Activated CD4-positive, alpha-beta T cell treated with anti-CD3 and anti-CD28 coated beads, Interleukin-2, amount 50 U/mL, for 16 hours (primary cell): ENCODE data around the gene SCN4A.
"Not testable (repeated sequence)": the region's sequence is repeated elsewhere in the genome, so short reads cannot be mapped to it uniquely, and the experiment has no call there.

Source experiments
- DNase-seq: peaks from one replicate; pipeline ENCODE4 v3.0.0-alpha.2; 2020

SCN4A gene

DNA sequence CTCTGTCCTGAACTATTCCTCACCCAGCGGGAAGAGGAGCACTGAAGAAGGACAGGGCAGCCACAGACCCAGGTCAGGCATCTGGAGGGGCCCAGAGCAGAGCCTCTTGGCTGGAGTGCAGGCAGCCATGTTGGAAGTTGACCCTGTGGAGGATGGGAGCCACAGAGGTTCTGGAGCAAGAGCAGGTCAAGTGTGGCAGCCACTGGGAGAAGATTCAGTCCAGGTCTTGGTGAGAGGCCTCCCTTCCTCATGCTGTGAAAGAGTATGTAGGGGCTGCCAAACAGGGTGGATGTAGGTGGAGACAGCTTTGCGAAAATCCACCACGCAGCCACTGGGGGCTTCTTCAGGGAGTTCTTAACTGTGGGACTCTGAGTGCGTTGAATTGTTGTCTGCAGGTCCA lies 40.0 kb downstream of the SCN4A start:
- no peak for DNase-seq

DNA sequence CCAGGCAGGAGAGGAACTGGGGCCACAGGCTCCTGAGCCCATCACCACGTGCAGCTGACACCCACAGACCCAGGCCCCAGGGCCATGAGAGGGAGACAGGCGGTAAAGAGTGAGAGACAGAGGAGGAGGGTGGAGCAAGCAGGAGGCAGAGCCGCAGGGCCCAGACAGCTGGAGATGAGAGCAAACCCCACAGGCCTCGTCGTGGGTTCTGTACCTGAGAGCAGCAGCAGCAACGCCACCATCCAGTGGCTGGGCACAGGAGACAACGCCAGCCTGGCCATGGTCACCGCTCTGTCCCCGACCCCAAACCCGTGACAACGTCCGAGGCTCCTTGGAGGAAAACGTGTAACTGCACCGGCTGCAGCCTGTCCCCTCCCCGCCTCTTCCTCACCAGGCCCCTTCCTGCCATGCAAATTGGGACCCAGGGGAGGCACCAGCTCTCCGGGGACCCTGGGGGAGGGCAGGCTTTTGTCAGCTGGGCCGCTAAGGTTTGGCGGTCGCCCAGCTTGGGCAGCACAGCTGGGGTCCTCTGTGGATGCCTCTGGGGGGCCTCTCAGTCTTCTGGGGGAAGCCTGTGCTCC lies 40.6 kb downstream of the SCN4A start, which contains the start of gene CD79B:
TSS of gene CD79B (minus strand) at position 351 of the 581 bp plus-strand sequence. CDS start at position 281, 70 bp downstream.
- peak; percentile 40 for DNase-seq

- peak; percentile 58 for DNase-seq
These were observed 41.7 kb downstream of the SCN4A start for GRCh38 chr17:63930951-63931575.

DNA sequence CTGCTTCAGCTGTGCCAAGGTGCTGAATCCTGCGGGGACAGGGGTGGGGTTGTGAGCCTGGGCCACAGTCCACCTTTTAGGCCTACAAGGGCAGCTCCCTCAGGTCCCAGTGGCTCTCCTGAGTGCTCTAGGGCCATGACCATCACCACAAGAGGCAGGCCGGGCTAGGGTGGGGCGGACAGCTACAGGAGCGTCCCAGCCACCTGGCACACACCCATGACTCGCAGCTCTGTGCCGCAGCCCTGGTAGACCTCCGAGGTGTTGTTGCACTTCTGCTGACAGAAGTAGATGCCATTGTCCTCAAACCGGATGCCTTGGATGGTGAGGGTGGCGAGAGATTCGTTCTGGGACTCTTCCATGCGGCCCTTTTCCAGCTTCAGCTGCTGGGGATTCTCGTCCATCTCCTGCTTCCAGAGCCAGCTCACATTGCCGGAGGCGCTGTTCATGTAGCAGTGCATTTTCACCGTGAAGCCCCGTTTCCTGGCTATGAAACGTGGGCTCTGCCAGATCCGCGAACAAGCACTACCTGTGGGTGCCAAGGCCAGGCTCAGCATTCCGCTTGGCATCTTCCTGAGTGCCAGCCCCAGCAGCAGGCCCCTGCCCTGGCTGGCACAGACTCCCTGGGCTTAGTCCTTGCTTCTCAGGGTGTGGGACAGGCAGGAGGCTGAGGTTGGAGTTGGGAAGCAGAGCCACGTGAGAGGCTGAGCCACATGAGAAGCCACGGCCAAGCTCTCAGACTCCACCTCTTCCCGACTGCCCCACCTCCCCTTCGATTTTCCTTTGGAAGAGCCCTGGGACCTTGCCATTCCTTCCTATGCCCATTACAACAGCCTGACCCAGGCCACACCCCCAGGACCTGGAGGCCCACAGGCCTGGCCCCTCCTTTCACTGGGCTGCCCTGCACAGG lies 42.6 kb downstream of the SCN4A start:
- DNase-seq = no peak

DNA sequence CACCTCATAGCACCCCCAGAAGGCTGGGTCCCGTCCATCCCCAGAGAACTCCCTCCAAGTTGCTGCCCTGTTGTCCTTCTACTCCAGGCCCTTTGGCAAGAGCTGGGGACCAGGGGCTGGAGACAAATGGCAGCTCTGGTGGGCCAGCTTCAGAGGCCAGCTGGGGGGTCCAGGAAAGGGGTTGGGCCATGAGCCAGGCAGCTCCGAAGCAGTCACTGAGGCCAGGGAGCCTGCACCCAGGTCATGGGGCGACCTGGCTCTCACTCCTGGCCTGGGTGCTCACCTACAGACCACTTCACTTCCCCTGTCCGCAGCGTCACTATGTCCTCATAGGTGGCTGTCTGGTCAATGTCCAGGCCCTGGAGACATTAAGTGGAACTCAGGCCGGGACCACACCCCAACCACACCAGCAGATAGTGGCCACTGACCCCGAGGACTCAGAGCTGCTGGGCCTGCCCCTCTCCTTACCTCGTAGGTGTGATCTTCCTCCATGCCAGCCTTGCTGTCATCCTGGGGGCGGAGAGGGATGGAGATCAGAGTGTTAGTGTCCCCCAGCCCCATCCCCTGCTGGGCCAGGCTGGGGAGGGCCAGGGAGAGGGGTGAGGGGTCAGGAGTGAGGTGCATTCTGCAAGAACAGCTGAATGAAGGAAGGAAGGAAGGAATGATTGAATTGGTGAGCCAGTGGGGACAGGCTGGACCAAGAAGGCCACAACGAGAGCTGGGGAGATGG lies 43.6 kb downstream of the SCN4A start:
- no peak for DNase-seq

DNA sequence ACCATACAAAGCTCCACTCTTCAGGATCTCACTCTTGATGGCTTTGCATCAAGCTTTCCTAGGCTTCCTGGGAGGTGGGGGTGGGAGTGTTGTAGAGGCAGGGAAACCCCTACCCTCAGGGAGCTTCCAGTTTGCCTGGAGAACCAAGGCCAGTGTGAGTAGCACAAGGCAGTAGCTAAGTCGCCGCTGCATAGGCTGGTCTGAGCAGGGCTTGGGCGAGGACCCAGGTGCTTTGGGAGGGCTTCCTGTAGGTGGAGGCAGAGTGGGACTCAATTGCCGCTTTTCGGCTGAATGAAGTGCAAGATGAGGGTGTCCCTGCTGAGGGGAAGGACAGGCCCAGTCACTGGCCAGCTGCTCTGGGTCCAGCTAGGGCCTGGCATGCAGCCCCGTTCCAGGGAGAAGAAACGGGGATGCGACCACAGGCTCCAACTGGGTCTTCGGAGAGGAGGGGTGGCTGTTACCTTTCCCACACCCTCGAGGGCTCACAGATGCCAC lies 44.5 kb downstream of the SCN4A start:
- no peak for DNase-seq

DNA sequence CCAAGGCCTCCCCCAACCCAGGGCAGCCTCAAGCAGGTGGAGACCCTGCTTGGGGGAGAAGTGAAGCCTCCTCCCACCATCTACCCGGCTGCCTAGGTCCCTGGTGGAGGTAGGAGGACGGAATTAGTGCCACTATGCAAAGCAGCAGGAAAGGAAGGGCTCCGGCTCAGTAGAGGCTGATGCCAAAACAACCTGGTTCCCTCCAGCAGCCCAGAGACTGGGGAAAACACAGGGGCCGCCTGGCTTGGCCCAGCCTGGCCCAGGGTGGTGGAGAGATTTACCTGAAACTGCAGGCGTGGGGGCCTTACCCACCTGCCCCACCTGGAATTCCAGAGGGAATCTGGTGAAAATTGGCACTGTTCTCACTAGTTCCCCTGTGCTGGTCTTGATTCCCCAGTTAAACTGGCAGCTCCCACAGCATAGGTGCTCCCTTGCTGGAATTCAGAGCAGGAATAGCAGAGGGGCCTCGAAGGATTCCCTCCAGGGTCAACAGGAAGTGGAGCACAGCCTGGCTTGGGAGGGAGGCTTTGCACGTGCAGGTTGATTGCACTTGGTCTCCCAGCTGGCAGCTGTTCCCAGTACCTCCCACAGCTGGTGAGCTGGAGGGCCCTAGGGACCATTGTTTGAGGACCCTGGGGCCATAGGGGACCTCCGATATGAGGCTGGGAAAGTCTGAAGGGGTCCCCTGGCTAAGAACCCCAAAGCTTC lies 45.1 kb downstream of the SCN4A start:
- DNase-seq = no peak

- no peak for DNase-seq
These were observed 46.6 kb downstream of the SCN4A start for GRCh38 chr17:63926164-63926563.

GRCh38 chr17:63925615-63926014 lies 47.1 kb downstream of the SCN4A start:
- no peak for DNase-seq

GRCh38 chr17:63922402-63922801 lies 50.3 kb downstream of the SCN4A start:
- not testable (repeated sequence) for DNase-seq

DNA sequence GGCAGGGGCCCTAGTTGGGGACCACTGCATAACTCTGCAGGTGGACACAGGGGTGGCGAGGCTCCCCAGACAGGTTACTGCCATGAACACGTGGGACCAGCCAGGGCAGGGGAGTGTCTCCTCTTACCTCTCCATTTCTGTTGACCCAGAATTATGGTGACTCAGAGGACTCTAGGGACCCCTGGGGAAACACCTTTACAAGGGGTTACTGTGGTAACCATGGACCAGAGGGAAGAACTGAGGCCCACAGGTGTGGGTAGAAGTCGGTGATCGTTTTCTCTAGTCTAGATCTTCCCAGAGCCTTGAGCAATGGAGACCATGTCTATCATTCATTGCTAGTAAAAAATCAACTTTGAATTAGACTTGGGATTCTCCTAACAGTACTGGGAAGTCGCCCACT lies 51.9 kb downstream of the SCN4A start:
- not testable (repeated sequence) for DNase-seq

GRCh38 chr17:63920050-63920449 lies 52.7 kb downstream of the SCN4A start:
- not testable (repeated sequence) for DNase-seq

DNA sequence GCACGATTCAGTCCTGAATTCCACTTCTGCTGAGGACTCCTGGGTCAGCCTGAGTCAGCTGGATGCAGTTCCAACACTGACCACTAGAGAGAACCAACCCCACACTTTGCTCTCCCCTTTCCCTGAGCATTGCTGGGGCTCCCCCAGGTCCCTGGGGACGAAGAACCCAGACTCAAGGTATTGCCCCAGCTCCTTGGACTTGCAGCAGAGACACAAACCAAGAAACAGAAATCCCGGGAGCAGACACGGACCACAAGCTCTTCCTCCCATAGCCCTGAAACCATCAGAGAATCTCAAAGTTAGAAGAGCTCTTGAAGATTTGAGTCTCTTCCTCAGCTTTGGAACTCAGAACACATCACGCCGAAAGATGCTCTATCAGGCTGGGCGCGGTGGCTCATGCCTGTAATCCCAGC lies 53.4 kb downstream of the SCN4A start:
- peak; percentile 74 for DNase-seq

DNA sequence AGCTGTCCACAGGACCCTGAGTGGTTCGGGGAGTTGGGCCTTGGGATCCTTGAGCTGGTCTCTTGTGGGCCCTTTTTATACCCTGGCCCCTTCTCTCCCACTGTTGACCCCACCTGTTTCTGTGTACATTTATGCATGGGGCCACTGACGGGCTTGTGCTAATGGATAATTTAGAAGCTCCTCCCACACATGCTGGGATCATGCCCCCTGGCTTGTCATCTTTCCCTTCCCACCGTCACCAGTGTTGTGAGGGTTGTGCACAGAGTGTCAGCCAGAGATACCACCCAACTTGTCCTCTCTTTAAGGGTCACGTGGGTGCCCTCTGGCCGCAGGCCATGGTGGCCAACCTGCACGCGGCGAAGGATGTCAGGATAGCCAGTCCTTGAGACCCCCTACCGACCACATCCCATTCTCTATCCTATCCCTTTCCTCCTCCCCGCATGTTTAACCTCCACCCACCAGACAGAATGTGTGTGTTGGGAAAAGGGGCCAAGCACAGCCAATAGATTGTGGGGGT lies 53.9 kb downstream of the SCN4A start, which contains the start of gene GH1:
TSS of gene GH1 (minus strand) at position 51 of the 517 bp plus-strand sequence. CDS start 63 bp downstream, outside the sequence.
- DNase-seq = not testable (repeated sequence)

GRCh38 chr17:63918305-63918704 lies 54.4 kb downstream of the SCN4A start:
- no peak for DNase-seq

DNA sequence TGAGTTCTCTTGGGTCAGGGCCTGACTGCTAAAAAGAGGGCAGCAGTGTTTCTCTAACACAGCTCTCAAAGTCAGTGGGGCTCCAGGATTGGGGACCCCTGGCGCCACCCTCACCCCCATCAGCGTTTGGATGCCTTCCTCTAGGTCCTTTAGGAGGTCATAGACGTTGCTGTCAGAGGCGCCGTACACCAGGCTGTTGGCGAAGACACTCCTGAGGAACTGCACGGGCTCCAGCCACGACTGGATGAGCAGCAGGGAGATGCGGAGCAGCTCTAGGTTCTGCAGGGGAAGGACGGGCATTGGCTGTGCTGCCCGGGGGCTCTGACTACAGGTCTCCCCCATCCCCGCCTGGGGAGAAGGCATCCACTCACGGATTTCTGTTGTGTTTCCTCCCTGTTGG lies 55.1 kb downstream of the SCN4A start:
- no peak for DNase-seq

DNA sequence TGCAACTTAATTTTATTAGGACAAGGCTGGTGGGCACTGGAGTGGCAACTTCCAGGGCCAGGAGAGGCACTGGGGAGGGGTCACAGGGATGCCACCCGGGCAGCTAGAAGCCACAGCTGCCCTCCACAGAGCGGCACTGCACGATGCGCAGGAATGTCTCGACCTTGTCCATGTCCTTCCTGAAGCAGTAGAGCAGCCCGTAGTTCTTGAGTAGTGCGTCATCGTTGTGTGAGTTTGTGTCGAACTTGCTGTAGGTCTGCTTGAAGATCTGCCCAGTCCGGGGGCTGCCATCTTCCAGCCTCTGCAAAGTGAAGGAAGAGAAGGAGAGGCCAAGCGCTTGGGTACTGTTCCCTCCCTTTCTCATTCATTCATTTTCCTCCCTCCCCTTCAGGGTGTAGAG lies 55.5 kb downstream of the SCN4A start:
- DNase-seq = not testable (repeated sequence)

DNA sequence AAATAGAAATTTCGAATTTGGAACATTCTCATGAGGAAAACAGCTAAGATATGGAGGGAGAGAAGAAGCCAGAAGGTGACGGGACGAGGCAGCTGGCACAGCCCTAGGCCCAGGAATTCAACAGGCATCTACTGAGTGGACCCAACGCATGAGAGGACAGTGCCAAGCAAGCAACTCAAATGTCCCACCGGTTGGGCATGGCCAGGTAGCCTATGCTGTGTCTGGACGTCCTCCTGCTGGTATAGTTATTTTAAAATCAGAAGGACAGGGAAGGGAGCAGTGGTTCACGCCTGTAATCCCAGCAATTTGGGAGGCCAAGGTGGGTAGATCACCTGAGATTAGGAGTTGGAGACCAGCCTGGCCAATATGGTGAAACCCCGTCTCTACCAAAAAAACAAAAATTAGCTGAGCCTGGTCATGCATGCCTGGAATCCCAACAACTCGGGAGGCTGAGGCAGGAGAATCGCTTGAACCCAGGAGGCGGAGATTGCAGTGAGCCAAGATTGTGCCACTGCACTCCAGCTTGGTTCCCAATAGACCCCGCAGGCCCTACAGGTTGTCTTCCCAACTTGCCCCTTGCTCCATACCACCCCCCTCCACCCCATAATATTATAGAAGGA lies 56.0 kb downstream of the SCN4A start:
- DNase-seq = no peak

DNA sequence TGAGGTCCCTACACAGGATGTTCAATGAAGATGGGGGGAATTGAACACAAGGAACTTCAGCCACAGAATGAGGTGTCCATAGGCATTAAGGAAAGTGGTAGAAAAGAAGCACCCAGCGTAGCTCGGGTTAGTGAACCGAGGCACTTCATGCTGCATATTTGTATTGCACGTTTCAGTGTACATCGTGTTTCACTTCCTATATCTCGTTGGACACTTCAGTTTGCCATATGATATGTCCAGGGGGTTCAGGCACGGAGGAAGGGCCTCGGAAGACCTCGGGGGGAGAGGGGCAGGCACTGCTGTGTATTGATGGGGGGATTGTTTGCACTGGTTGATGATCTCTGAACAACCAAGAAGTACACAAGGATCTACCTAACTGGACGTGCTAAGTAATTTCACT lies 57.0 kb downstream of the SCN4A start:
- DNase-seq = not testable (repeated sequence)

- no peak for DNase-seq
These were observed 58.2 kb downstream of the SCN4A start for GRCh38 chr17:63914471-63914870.

GRCh38 chr17:63911657-63912100 lies 61.0 kb downstream of the SCN4A start:
- peak; percentile 54 for DNase-seq
